Adrenal gland (tissue), 12 donors: ENCODE data around the gene CCDC148. TPM values are rescaled to one million over a fixed set of nuclear protein-coding genes. Genes with fewer than 3 reads are reported as not detected.

Experiments used
- DNase-seq, 7 donors: peaks; one replicate each; pipeline ENCODE4 v3.0.0-alpha.2; 2019 to 2020
- H3K27ac ChIP-seq, 5 donors: fragments of 200-600 bp; sonication (generic) in 4 of 5; 1 replicate in 3 of 5; 2 replicates in 2 of 5; pipeline versions ENCODE4 v1.5.1 to v1.8.0; 2016 to 2020; ENCODE audit warnings: mild to moderate bottlenecking in 1 of 5
- H3K27me3 ChIP-seq: fragments of 200-600 bp; 2 replicates; pipeline ENCODE4 v1.8.0; 2021
- H3K36me3 ChIP-seq, 2 donors: fragments of 200-600 bp; replicated peaks in 1 of 2; 1 replicate in 1 of 2; 2 replicates in 1 of 2; pipeline versions ENCODE4 v1.5.1 to v1.8.0; 2018 to 2022
- H3K4me1 ChIP-seq, 2 donors: fragments of 200-600 bp; replicated peaks in 1 of 2; 1 replicate in 1 of 2; 2 replicates in 1 of 2; pipeline versions ENCODE4 v1.5.1 to v1.8.0; 2018 to 2021
- H3K4me3 ChIP-seq, 4 donors: fragments of 200-600 bp; sonication (generic) in 3 of 4; one replicate each; pipeline ENCODE4 v1.5.1; 2016 to 2018
- H3K9me3 ChIP-seq, 3 donors: fragments of 200-600 bp; sonication (generic) in 1 of 3; replicated peaks in 1 of 3; 1 replicate in 2 of 3; 2 replicates in 1 of 3; pipeline versions ENCODE4 v1.5.1 to v1.8.0; 2016 to 2021
- CTCF ChIP-seq, 6 experiments: fragments of 450-650 bp in 4 of 6; fragments of 200-600 bp in 2 of 6; sonication (generic) in 1 of 6; IDR thresholded peaks; 1 replicate in 5 of 6; 2 replicates in 1 of 6; pipeline versions ENCODE4 v1.5.1 to v1.8.0; 2016 to 2021; ENCODE audit warnings: antibody characterized with exemption in 6 of 6, mild to moderate bottlenecking in 2 of 6, moderate library complexity in 1 of 6
- POLR2A ChIP-seq, 2 donors: fragments of 450-650 bp; IDR thresholded peaks; one replicate each; pipeline ENCODE4 v1.6.1; 2017; ENCODE audit warnings: antibody characterized with exemption in 2 of 2, mild to moderate bottlenecking in 2 of 2, moderate library complexity in 1 of 2
- WGBS, 4 donors: extraction: QIAGEN DNeasy Blood & Tissue Kit in 2 of 4; methylation state at CpG; one replicate each; pipeline versions ENCODE4 v1.1.5 to v1.1.7; 2013 to 2017; 5-methylcytosine and 5-hydroxymethylcytosine counted together
- intact Hi-C, 2 donors: fragments of 100-400 bp; cut with DNase I; formaldehyde crosslinking; loops; one replicate each; pipeline versions ENCODE4 v1.14.1 to v1.15.0; 2022 to 2023
- polyA plus RNA-seq, 3 donors: library from polyadenylated mRNA; stranded (reverse); fragments of 200-250 nt in 2 of 3; fragments of 350-450 nt in 1 of 3; fragmentation: Illumina TruSeq in 1 of 3; extraction: RNeasy Lipid Tissue Mini Kit (QIAGEN cat#74804) in 1 of 3; gene quantifications; one replicate each; pipeline ENCODE4 v1.2.3, GENCODE V29; 2013 to 2014
- total RNA-seq, 9 donors: library from RNA; depleted of rRNA in 4 of 9; stranded (reverse); fragments of >200 nt in 4 of 9; fragments of 120-200 nt in 1 of 9; fragmentation: NEBNext Ultra II Directional in 1 of 9; extraction: Animal tissue kit (Norgen Biotek cat#: 25700) in 1 of 9; gene quantifications; one replicate each; pipeline versions ENCODE4 v1.1.0 to v1.2.4, GENCODE V29; 2013 to 2023
- donor health status: healthy with polysubstance abuse.
- donor health status: Bipolar disorder and iron deficiency.
- donor health status: DM: yes; HTN: yes; CAD: no.
- donor health status: DM: no; HTN: no; CAD: no.
- donor health status: DM: no; HTN: no; CAD: no.
- donor health status: DM: yes; HTN: yes; CAD: no.

CCDC148 gene
- total and polyA plus RNA-seq, 12 donors = 0.24 to 1.6 (median 0.56) TPM; not detected in 2

- H3K9me3 ChIP-seq = no peaks in the 10 kb centered on the region
- WGBS, 4 donors = 59 to 81% (median 74%) methylated on average over 1 of the region's 1 CpG
- no peaks in the 10 kb centered on the region for H3K27me3 ChIP-seq
- no peak for DNase-seq
- intact Hi-C loops = loop anchor here in 1 of 2 donors (10.0 kb wide), 1 partner anchor 561 kb away; no protein-coding TSS in a partner anchor
- no peaks in the 10 kb centered on the region for H3K4me1 ChIP-seq
- H3K4me3 ChIP-seq = no peak overlapping the region
- TF ChIP-seq CTCF (IDR thresholded peaks at IDR 0.05) (no peak), POLR2A (IDR thresholded peaks at IDR 0.05) (no peak)
- H3K27ac ChIP-seq = no peak overlapping the region
- H3K36me3 ChIP-seq = no peaks in the 10 kb centered on the region
Observed at GRCh38 chr2:158184001-158184400, 272.6 kb downstream of the CCDC148 start.

- intact Hi-C loops = loop anchor here in 1 of 2 donors (10.0 kb wide), 1 partner anchor 562 kb away; no protein-coding TSS in a partner anchor
- no peak for TF ChIP-seq POLR2A (IDR thresholded peaks at IDR 0.05)
- no peak for TF ChIP-seq CTCF (IDR thresholded peaks at IDR 0.05)
- H3K36me3 ChIP-seq = no peaks in the 10 kb centered on the region
- WGBS, 4 donors = 78 to 89% (median 81%) methylated on average over 3 of the region's 3 CpGs
- DNase-seq = no peak
- no peaks in the 10 kb centered on the region for H3K9me3 ChIP-seq
- H3K27ac ChIP-seq = no peak overlapping the region
- no peak overlapping the region for H3K4me3 ChIP-seq
- no peaks in the 10 kb centered on the region for H3K27me3 ChIP-seq
- H3K4me1 ChIP-seq = no peaks in the 10 kb centered on the region
Observed at GRCh38 chr2:158182676-158183295, 273.8 kb downstream of the CCDC148 start.

GRCh38 chr2:158181171-158181570, 275.4 kb downstream of the CCDC148 start:
- H3K36me3 ChIP-seq = no peaks in the 10 kb centered on the region
- H3K27ac ChIP-seq = no peak overlapping the region
- no peak overlapping the region for H3K4me3 ChIP-seq
- no peaks in the 10 kb centered on the region for H3K27me3 ChIP-seq
- 60 to 96% (median 84%) methylated on average over 2 of the region's 2 CpGs for WGBS, 4 donors
- TF ChIP-seq CTCF (IDR thresholded peaks at IDR 0.05) (no peak), POLR2A (IDR thresholded peaks at IDR 0.05) (no peak)
- no peak for DNase-seq
- H3K9me3 ChIP-seq = no peaks in the 10 kb centered on the region
- intact Hi-C loops = loop anchor here in 1 of 2 donors (10.0 kb wide), 1 partner anchor 564 kb away; no protein-coding TSS in a partner anchor
- no peaks in the 10 kb centered on the region for H3K4me1 ChIP-seq

GRCh38 chr2:158179660-158180059, 276.9 kb downstream of the CCDC148 start:
- Histone ChIP-seq H3K27ac (no peak overlapping the region), H3K27me3 (no peaks in the 10 kb centered on the region), H3K4me1 (no peaks in the 10 kb centered on the region), H3K9me3 (no peaks in the 10 kb centered on the region), H3K4me3 (no peak overlapping the region), H3K36me3 (no peaks in the 10 kb centered on the region)
- intact Hi-C loops = loop anchor here (10.0 kb wide), 1 partner anchor 565 kb away; no protein-coding TSS in a partner anchor
- WGBS, 4 donors = 6 to 17% (median 16%) methylated on average over 2 of the region's 2 CpGs
- peak in 4 of 6 experiments; percentile 20 to 42 (median 34) for TF ChIP-seq CTCF (IDR thresholded peaks at IDR 0.05)
- TF ChIP-seq POLR2A (IDR thresholded peaks at IDR 0.05) = no peak
- DNase-seq = no peak
